Measurements from ENCODE around the gene EIF3A. TPM values are rescaled to one million over a fixed set of nuclear protein-coding genes. Genes with fewer than 3 reads are reported as not detected.
A peak's percentile ranks its signal among the peaks of the same experiment; 100 is the strongest.

EIF3A gene
- total and polyA plus RNA-seq, 12 donors: 26.0 to 197 (median 93.3) TPM

GRCh38 chr10:119103903-119104653, 23.5 kb upstream of the EIF3A start, which contains the start of gene DENND10:
TSS of gene DENND10 (plus strand) at chr10:119104113. CDS start at chr10:119104143, 30 bp downstream.
- DNase-seq: peak; percentile 73 to 88 (median 82)
- 1 to 2% (median 1%) methylated on average over 9 to 90 of the region's 91 CpGs; no CpG with 5 or more reads in 1 of the 4 donors for WGBS, 4 donors
- Histone ChIP-seq H3K9me3 (replicated peaks in 1 of 3) (no peaks in the 10 kb centered on the region), H3K27me3 (no peaks in the 10 kb centered on the region), H3K27ac (peak within 1 kb of the TSS in 3 of 5 donors; percentile 41 to 80 (median 57)), H3K4me1 (replicated peaks in 1 of 2) (peaks cover 6 to 11% of the 10 kb centered on the region in 2 donors), H3K36me3 (replicated peaks in 1 of 2) (peaks cover 0 to 14% of the 10 kb centered on the region in 2 donors), H3K4me3 (peak within 1 kb of the TSS; percentile 18 to 99 (median 54))
- intact Hi-C loops (cut with DNase I): no loop called here
- TF ChIP-seq POLR2A (IDR thresholded peaks at IDR 0.05) (peak; percentile 77 to 81), CTCF (IDR thresholded peaks at IDR 0.05) (peak in 1 of 6 experiments; percentile 16)

- H3K27ac ChIP-seq: peak overlapping the region in 1 of 5 donors; percentile 26
- H3K9me3 ChIP-seq (replicated peaks in 1 of 3): no peaks in the 10 kb centered on the region
- intact Hi-C loops (cut with DNase I): no loop called here
- no peak for DNase-seq
- H3K36me3 ChIP-seq (replicated peaks in 1 of 2): peaks cover 0 to 7% of the 10 kb centered on the region in 2 donors
- H3K27me3 ChIP-seq: no peaks in the 10 kb centered on the region
- H3K4me1 ChIP-seq (replicated peaks in 1 of 2): peaks cover 6 to 11% of the 10 kb centered on the region in 2 donors
- WGBS, 4 donors: 53 to 64% (median 58%) methylated on average over 11 to 12 of the region's 12 CpGs
- H3K4me3 ChIP-seq: peak overlapping the region in 1 of 4 donors; percentile 99
- TF ChIP-seq POLR2A (IDR thresholded peaks at IDR 0.05) (no peak), CTCF (IDR thresholded peaks at IDR 0.05) (no peak)
Observed at GRCh38 chr10:119103241-119103902, 22.8 kb upstream of the EIF3A start.

- intact Hi-C loops (cut with DNase I): no loop called here
- WGBS, 4 donors: 68 to 75% (median 69%) methylated on average over 10 of the region's 10 CpGs
- no peaks in the 10 kb centered on the region for H3K27me3 ChIP-seq
- TF ChIP-seq POLR2A (IDR thresholded peaks at IDR 0.05) (no peak), CTCF (IDR thresholded peaks at IDR 0.05) (no peak)
- no peak overlapping the region for H3K27ac ChIP-seq
- DNase-seq: no peak
- H3K36me3 ChIP-seq (replicated peaks in 1 of 2): no peaks in the 10 kb centered on the region
- peaks cover 6 to 11% of the 10 kb centered on the region in 2 donors for H3K4me1 ChIP-seq (replicated peaks in 1 of 2)
- no peak overlapping the region for H3K4me3 ChIP-seq
- H3K9me3 ChIP-seq (replicated peaks in 1 of 3): no peaks in the 10 kb centered on the region
Observed at GRCh38 chr10:119101366-119102098, 20.9 kb upstream of the EIF3A start.
